ENCODE results near the gene PCDHGA4. TPM values are rescaled to one million over a fixed set of nuclear protein-coding genes. Genes with fewer than 3 reads are reported as not detected.
"Not testable (repeated sequence)": the region's sequence is repeated elsewhere in the genome, so short reads cannot be mapped to it uniquely, and the experiment has no call there.

The PCDHGA4 gene
- total RNA-seq: 0.72 to 1.4 TPM (median 0.94 TPM) in 3 replicates
- long read RNA-seq: 0 reads

DNA sequence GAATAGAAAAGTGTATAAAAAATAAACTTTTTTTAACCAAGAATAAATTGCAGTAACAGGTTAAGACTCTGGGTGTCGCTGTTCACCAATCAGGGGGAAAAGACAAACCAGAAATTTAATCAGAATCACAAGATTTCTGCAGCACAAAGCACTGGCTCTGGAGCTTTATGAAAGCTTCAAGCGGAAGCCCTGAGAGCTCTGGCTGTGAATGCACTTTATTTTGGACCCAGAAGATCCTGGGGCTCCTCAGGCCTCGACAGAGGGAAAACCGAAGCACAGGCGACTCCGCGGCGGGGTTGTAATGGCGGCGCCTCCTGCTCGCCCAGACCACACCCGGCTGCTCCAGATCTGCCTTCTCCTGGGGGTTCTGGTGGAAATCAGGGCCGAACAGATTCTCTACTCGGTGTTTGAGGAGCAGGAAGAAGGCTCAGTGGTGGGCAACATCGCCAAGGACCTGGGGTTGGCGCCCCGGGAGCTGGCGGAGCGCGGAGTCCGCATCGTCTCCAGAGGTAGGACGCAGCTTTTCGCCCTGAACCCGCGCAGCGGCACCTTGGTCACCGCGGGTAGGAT is at the start of gene PCDHGA4:
TSS of gene PCDHGA4 (plus strand) at position 122 of the 570 bp plus-strand sequence. CDS start at position 209, 87 bp downstream.
- Mint-ChIP-seq H3K4me1 (ENCODE audit: low read depth) (no peaks in the 10 kb centered on the region), H3K36me3 (ENCODE audit: low read depth) (peaks cover 12% of the 10 kb centered on the region), H3K9me3 (ENCODE audit: low read depth) (peaks cover 54% of the 10 kb centered on the region), H3K27me3 (ENCODE audit: low read depth) (no peaks in the 10 kb centered on the region), H3K27ac (ENCODE audit: unreplicated experiment) (no peak within 1 kb of the TSS), H3K4me3 (ENCODE audit: unreplicated experiment) (no peak within 1 kb of the TSS)
- no peak for DNase-seq (ENCODE audit: low spot score)
- TF ChIP-seq, protein P1, sequence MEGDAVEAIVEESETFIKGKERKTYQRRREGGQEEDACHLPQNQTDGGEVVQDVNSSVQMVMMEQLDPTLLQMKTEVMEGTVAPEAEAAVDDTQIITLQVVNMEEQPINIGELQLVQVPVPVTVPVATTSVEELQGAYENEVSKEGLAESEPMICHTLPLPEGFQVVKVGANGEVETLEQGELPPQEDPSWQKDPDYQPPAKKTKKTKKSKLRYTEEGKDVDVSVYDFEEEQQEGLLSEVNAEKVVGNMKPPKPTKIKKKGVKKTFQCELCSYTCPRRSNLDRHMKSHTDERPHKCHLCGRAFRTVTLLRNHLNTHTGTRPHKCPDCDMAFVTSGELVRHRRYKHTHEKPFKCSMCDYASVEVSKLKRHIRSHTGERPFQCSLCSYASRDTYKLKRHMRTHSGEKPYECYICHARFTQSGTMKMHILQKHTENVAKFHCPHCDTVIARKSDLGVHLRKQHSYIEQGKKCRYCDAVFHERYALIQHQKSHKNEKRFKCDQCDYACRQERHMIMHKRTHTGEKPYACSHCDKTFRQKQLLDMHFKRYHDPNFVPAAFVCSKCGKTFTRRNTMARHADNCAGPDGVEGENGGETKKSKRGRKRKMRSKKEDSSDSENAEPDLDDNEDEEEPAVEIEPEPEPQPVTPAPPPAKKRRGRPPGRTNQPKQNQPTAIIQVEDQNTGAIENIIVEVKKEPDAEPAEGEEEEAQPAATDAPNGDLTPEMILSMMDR (IDR thresholded peaks at IDR 0.05): peak; percentile 49

DNA sequence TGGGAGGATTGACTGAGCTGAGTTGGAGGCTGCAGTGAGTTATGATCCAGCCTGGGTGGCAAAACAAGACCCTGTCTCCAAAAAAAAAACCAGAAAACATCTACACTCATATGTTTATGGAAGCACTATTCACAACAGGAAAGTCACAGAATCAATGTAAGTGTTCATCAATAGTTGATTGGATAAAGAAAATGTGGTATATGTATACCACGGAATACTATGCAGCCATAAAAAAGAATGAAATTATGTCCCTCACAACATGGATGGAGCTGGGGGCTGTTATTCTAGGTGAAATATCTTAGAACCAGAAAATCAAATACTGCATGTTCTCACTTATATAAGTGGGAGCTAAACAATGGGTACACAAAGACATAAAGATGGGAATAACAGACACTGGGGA is 48.2 kb upstream of the PCDHGA4 start:
- peaks cover 70% of the 10 kb centered on the region for H3K9me3 Mint-ChIP-seq (ENCODE audit: low read depth)
- H3K4me1 Mint-ChIP-seq (ENCODE audit: low read depth): peaks cover 13% of the 10 kb centered on the region
- H3K27me3 Mint-ChIP-seq (ENCODE audit: low read depth): no peaks in the 10 kb centered on the region
- H3K4me3 Mint-ChIP-seq (ENCODE audit: unreplicated experiment): no peak overlapping the region
- no peak overlapping the region for H3K27ac Mint-ChIP-seq (ENCODE audit: unreplicated experiment)
- H3K36me3 Mint-ChIP-seq (ENCODE audit: low read depth): peaks cover 29% of the 10 kb centered on the region
- DNase-seq (ENCODE audit: low spot score): no peak
- TF ChIP-seq, protein P1 (IDR thresholded peaks at IDR 0.05): no peak

DNA sequence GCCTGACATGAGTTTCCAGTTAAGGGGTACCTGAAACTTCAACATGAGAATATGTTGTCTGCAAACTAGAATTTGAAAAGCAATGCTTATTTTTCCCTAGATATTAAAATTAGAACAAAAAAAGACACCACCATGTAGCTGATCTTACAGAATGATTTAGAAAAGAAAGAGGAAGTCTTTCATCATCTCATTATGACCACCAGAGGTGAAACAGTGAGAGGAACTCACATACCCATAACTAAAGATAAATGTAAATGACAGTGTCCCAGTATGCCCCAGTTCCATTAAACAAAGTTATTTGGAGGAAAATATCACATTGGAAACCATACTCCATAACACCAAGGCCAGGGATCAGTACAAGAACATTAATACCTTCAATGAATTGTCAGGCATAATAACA is 41.1 kb upstream of the PCDHGA4 start:
- Mint-ChIP-seq H3K27me3 (ENCODE audit: low read depth) (no peaks in the 10 kb centered on the region), H3K27ac (ENCODE audit: unreplicated experiment) (no peak overlapping the region), H3K4me1 (ENCODE audit: low read depth) (peaks cover 17% of the 10 kb centered on the region), H3K36me3 (ENCODE audit: low read depth) (peaks cover 62% of the 10 kb centered on the region), H3K4me3 (ENCODE audit: unreplicated experiment) (no peak overlapping the region), H3K9me3 (ENCODE audit: low read depth) (peaks cover 71% of the 10 kb centered on the region)
- no peak for DNase-seq (ENCODE audit: low spot score)
- TF ChIP-seq, protein P1 (IDR thresholded peaks at IDR 0.05): no peak

DNA sequence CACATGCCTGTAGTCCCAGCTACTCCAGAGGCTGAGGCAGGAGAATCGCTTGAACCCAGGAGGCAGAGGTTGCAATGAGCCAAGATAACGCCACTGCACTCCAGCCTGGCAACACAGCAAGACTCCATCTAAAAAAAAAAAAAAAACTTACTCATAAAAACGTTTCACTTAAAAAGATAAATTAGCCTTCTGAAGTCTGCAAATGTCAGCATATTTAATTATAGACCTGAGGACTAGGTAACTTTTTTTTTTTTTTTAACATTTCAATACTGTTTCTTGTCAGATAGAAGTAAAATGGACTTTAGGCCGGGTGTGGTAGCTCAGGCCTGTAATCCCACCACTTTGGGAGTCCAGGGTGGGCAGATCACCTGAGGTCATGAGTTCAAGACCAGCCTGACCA is 37.9 kb upstream of the PCDHGA4 start:
- Mint-ChIP-seq H3K9me3 (ENCODE audit: low read depth) (peaks cover 71% of the 10 kb centered on the region), H3K36me3 (ENCODE audit: low read depth) (peaks cover 72% of the 10 kb centered on the region)

DNA sequence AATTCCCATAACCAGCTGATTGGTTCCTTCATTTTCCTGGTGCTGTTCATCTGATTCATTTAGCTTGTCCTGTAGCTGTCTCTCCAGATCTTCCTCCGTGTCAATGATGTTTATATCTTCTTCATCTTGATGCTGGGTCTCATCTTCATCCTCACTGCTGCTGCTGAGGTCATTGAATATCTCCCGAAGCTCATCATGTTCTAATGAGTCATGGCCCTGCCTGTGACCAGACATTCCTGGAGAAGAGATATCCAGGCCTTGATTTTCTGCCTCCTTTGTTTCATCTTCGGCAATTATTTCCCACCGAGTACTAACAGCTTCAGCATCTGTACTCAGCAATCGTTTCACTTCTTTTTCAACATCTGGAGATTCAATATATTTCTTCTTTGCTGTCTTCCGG is 35.6 kb upstream of the PCDHGA4 start:
- Mint-ChIP-seq H3K27ac (ENCODE audit: unreplicated experiment) (peak overlapping the region; percentile 100), H3K9me3 (ENCODE audit: low read depth) (peaks cover 61% of the 10 kb centered on the region), H3K4me1 (ENCODE audit: low read depth) (peaks cover 27% of the 10 kb centered on the region), H3K36me3 (ENCODE audit: low read depth) (peaks cover 58% of the 10 kb centered on the region), H3K27me3 (ENCODE audit: low read depth) (no peaks in the 10 kb centered on the region), H3K4me3 (ENCODE audit: unreplicated experiment) (peak overlapping the region; percentile 98)
- TF ChIP-seq, protein P1 (IDR thresholded peaks at IDR 0.05): no peak
- DNase-seq (ENCODE audit: low spot score): no peak

More for the DNA sequence above, 37.9 kb upstream of the PCDHGA4 start:
- not testable (repeated sequence) for DNase-seq (ENCODE audit: low spot score); H3K27me3 Mint-ChIP-seq (ENCODE audit: low read depth); H3K27ac Mint-ChIP-seq (ENCODE audit: unreplicated experiment); H3K4me3 Mint-ChIP-seq (ENCODE audit: unreplicated experiment)
- H3K4me1 Mint-ChIP-seq (ENCODE audit: low read depth): peaks cover 27% of the 10 kb centered on the region

DNA sequence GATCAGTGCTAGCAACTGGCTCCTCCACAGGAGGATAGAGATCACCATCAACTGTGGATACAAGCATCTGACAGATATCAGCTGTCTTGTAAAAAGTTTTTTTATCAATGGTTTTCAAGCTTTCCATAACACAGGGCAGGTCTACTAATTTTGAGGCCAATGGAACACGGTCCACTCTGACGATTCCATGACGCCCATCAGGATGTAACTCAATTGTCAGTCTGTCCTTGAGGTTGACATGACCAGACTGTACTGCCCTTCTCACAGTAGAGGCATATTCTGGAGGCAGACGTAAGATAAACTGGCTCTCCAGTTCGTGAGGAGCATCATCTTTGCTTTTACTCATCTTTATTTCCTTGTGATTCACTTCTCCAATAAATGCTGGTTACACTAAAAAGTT is 35.1 kb upstream of the PCDHGA4 start:
- no peaks in the 10 kb centered on the region for H3K27me3 Mint-ChIP-seq (ENCODE audit: low read depth)
- H3K9me3 Mint-ChIP-seq (ENCODE audit: low read depth): peaks cover 57% of the 10 kb centered on the region
- TF ChIP-seq, protein P1 (IDR thresholded peaks at IDR 0.05): no peak
- H3K36me3 Mint-ChIP-seq (ENCODE audit: low read depth): peaks cover 56% of the 10 kb centered on the region
- H3K4me1 Mint-ChIP-seq (ENCODE audit: low read depth): peaks cover 27% of the 10 kb centered on the region
- peak overlapping the region; percentile 100 for H3K27ac Mint-ChIP-seq (ENCODE audit: unreplicated experiment)
- no peak for DNase-seq (ENCODE audit: low spot score)
- H3K4me3 Mint-ChIP-seq (ENCODE audit: unreplicated experiment): peak overlapping the region; percentile 98
